ENCODE data around the gene ZNG1C. TPM values are rescaled to one million over a fixed set of nuclear protein-coding genes. Genes with fewer than 3 reads are reported as not detected.
"Not testable (repeated sequence)": the region's sequence is repeated elsewhere in the genome, so short reads cannot be mapped to it uniquely, and the experiment has no call there.

The ZNG1C gene
- total RNA-seq, result 10 to 100 TPM; 52.1 to 56.6 TPM

GRCh38 chr9:68241683-68242082, at the start of gene ZNG1C:
Gene ZNG1C, plus strand, starts transcription at chr9:68241983. Its CDS starts 49 bp downstream, at chr9:68242032.
- not testable (repeated sequence) for H3K36me3 Mint-ChIP-seq; ATAC-seq; DNase-seq (ENCODE audit: low spot score in 2 of 2); H3K27ac Mint-ChIP-seq; H3K9me3 Mint-ChIP-seq

GRCh38 chr9:68242437-68242836, 654 bp downstream of the ZNG1C start:
- not testable (repeated sequence) for H3K9me3 Mint-ChIP-seq; DNase-seq (ENCODE audit: low spot score in 2 of 2); H3K36me3 Mint-ChIP-seq; H3K27ac Mint-ChIP-seq
- ATAC-seq, result peak in 1 of 2 donors; percentile 43

GRCh38 chr9:68281041-68281440, 39.3 kb downstream of the ZNG1C start:
- not testable (repeated sequence) for H3K9me3 Mint-ChIP-seq; ATAC-seq; H3K36me3 Mint-ChIP-seq; DNase-seq (ENCODE audit: low spot score in 2 of 2); H3K27ac Mint-ChIP-seq

GRCh38 chr9:68302567-68302966, 60.8 kb downstream of the ZNG1C start, which contains the start of gene FOXD4L3:
Gene FOXD4L3, plus strand, starts transcription at chr9:68302867. Its CDS starts 85 bp downstream, at chr9:68302952.
- H3K36me3 Mint-ChIP-seq; H3K9me3 Mint-ChIP-seq; H3K27ac Mint-ChIP-seq; DNase-seq (ENCODE audit: low spot score in 2 of 2); ATAC-seq: not testable (repeated sequence)

- H3K36me3 Mint-ChIP-seq; DNase-seq (ENCODE audit: low spot score in 2 of 2); H3K27ac Mint-ChIP-seq; H3K9me3 Mint-ChIP-seq; ATAC-seq: not testable (repeated sequence)
These were observed 62.0 kb downstream of the ZNG1C start for GRCh38 chr9:68303771-68304170.

GRCh38 chr9:68304212-68304611, 62.4 kb downstream of the ZNG1C start:
- not testable (repeated sequence) for H3K27ac Mint-ChIP-seq; H3K36me3 Mint-ChIP-seq; ATAC-seq; H3K9me3 Mint-ChIP-seq; DNase-seq (ENCODE audit: low spot score in 2 of 2)

GRCh38 chr9:68304777-68305176, 63.0 kb downstream of the ZNG1C start:
- not testable (repeated sequence) for H3K9me3 Mint-ChIP-seq; H3K27ac Mint-ChIP-seq; ATAC-seq; H3K36me3 Mint-ChIP-seq; DNase-seq (ENCODE audit: low spot score in 2 of 2)

GRCh38 chr9:68305680-68306285, 64.0 kb downstream of the ZNG1C start:
- not testable (repeated sequence) for H3K9me3 Mint-ChIP-seq; H3K27ac Mint-ChIP-seq; DNase-seq (ENCODE audit: low spot score in 2 of 2); H3K36me3 Mint-ChIP-seq; ATAC-seq

GRCh38 chr9:68306391-68306964, 64.7 kb downstream of the ZNG1C start:
- not testable (repeated sequence) for DNase-seq (ENCODE audit: low spot score in 2 of 2); H3K27ac Mint-ChIP-seq; H3K9me3 Mint-ChIP-seq; ATAC-seq; H3K36me3 Mint-ChIP-seq

GRCh38 chr9:68307127-68307526, 65.3 kb downstream of the ZNG1C start:
- ATAC-seq, result peak in 1 of 2 donors; percentile 40
- H3K27ac Mint-ChIP-seq; DNase-seq (ENCODE audit: low spot score in 2 of 2); H3K9me3 Mint-ChIP-seq; H3K36me3 Mint-ChIP-seq: not testable (repeated sequence)

- DNase-seq (ENCODE audit: low spot score in 2 of 2); H3K36me3 Mint-ChIP-seq; H3K27ac Mint-ChIP-seq; H3K9me3 Mint-ChIP-seq: not testable (repeated sequence)
- peak in 1 of 2 donors; percentile 23 for ATAC-seq
These were observed 65.9 kb downstream of the ZNG1C start for GRCh38 chr9:68307654-68308053.

- not testable (repeated sequence) for DNase-seq (ENCODE audit: low spot score in 2 of 2); ATAC-seq; H3K36me3 Mint-ChIP-seq; H3K9me3 Mint-ChIP-seq; H3K27ac Mint-ChIP-seq
These were observed 69.4 kb downstream of the ZNG1C start for GRCh38 chr9:68311208-68311607.

GRCh38 chr9:68318209-68318608, 76.4 kb downstream of the ZNG1C start:
- not testable (repeated sequence) for H3K36me3 Mint-ChIP-seq; H3K9me3 Mint-ChIP-seq; H3K27ac Mint-ChIP-seq; DNase-seq (ENCODE audit: low spot score in 2 of 2)
- peak; percentile 65 for ATAC-seq

GRCh38 chr9:68323749-68324148, 82.0 kb downstream of the ZNG1C start:
- H3K9me3 Mint-ChIP-seq; ATAC-seq; H3K36me3 Mint-ChIP-seq; DNase-seq (ENCODE audit: low spot score in 2 of 2); H3K27ac Mint-ChIP-seq: not testable (repeated sequence)

GRCh38 chr9:68324518-68324917, 82.7 kb downstream of the ZNG1C start:
- H3K36me3 Mint-ChIP-seq; ATAC-seq; H3K9me3 Mint-ChIP-seq; DNase-seq (ENCODE audit: low spot score in 2 of 2); H3K27ac Mint-ChIP-seq: not testable (repeated sequence)

GRCh38 chr9:68329106-68329505, 87.3 kb downstream of the ZNG1C start:
- H3K9me3 Mint-ChIP-seq; H3K27ac Mint-ChIP-seq; H3K36me3 Mint-ChIP-seq; ATAC-seq; DNase-seq (ENCODE audit: low spot score in 2 of 2): not testable (repeated sequence)

GRCh38 chr9:68330531-68331173, 88.9 kb downstream of the ZNG1C start:
- H3K9me3 Mint-ChIP-seq; DNase-seq (ENCODE audit: low spot score in 2 of 2); H3K36me3 Mint-ChIP-seq; H3K27ac Mint-ChIP-seq; ATAC-seq: not testable (repeated sequence)
